IMR-90 (cell line): Measurements from ENCODE around the gene G6PC2. TPM values are rescaled to one million over a fixed set of nuclear protein-coding genes. Genes with fewer than 3 reads are reported as not detected.

Source experiments
- ATAC-seq: fragments of 200-7000 bp; cut with Tn5 transposase; 2 replicates; pipeline ENCODE4 v1.9.1; 2020; ENCODE audit warnings: low read depth, mild to moderate bottlenecking, moderate library complexity
- BruUV-seq: library from RNA; stranded (reverse); fragments of 400-500 nt; replicated peaks from 2 replicates; lab custom pipeline; 2021; lab: Mats Ljungman, UMichigan
- CTCF ChIA-PET: fragments of 300-600 bp; formaldehyde crosslinking; extraction: SDS; loops from one replicate; lab custom pipeline; 2021; ENCODE audit warnings: antibody characterized with exemption; lab: Yijun Ruan, JAX
- POLR2A ChIA-PET: fragments of 300-600 bp; sonication (Branson Sonifier 250); formaldehyde crosslinking; loops from one replicate; lab custom pipeline; 2022; ENCODE audit warnings: antibody characterized with exemption; ENCODE audit not compliant: unreplicated experiment; lab: Charles Lee
- DNase-seq: peaks from one replicate; pipeline ENCODE4 v3.0.0; 2013
- H2AFZ ChIP-seq: replicated peaks from 2 replicates; pipeline ENCODE3; 2013; ENCODE audit warnings: low read length, mild to moderate bottlenecking; ENCODE audit not compliant: poor library complexity
- H2AK5ac ChIP-seq: 2 replicates; pipeline ENCODE4 v1.6.1; 2013; ENCODE audit warnings: low read depth, low read length, inconsistent platforms
- H2AK9ac ChIP-seq: replicated peaks from 2 replicates; pipeline ENCODE3; 2013; ENCODE audit warnings: mild to moderate bottlenecking, low read depth, low read length, moderate library complexity; ENCODE audit not compliant: poor library complexity
- H2BK120ac ChIP-seq: 2 replicates; pipeline ENCODE4 v1.6.1; 2013; ENCODE audit warnings: low read depth, low read length, inconsistent platforms
- H2BK15ac ChIP-seq: 3 replicates; pipeline ENCODE4 v1.6.1; 2013; ENCODE audit warnings: low read depth, low read length, inconsistent platforms
- H2BK20ac ChIP-seq: 2 replicates; pipeline ENCODE4 v1.6.1; 2013; ENCODE audit warnings: low read depth, mild to moderate bottlenecking, inconsistent platforms, low read length, moderate library complexity
- H2BK5ac ChIP-seq: 2 replicates; pipeline ENCODE4 v1.6.1; 2013; ENCODE audit warnings: mild to moderate bottlenecking, low read depth, low read length, inconsistent platforms; ENCODE audit not compliant: poor library complexity, severe bottlenecking
- H3K14ac ChIP-seq: replicated peaks from 2 replicates; pipeline ENCODE4 v1.6.1; 2013; ENCODE audit warnings: low read depth, low read length, inconsistent platforms
- H3K18ac ChIP-seq: 2 replicates; pipeline ENCODE4 v1.6.1; 2013; ENCODE audit warnings: low read depth, low read length, control low read depth
- H3K23ac ChIP-seq: 2 replicates; pipeline ENCODE4 v1.6.1; 2013; ENCODE audit warnings: low read depth, low read length, inconsistent platforms
- H3K27ac ChIP-seq: 2 replicates; pipeline ENCODE4 v1.5.1; 2013; ENCODE audit warnings: mild to moderate bottlenecking, control low read depth, low read length; ENCODE audit not compliant: insufficient read depth
- H3K27me3 ChIP-seq: 2 replicates; pipeline ENCODE4 v1.6.1; 2013; ENCODE audit warnings: low read length; ENCODE audit not compliant: control insufficient read depth, insufficient read depth
- H3K36me3 ChIP-seq: 2 replicates; pipeline ENCODE4 v1.6.1; 2013; ENCODE audit warnings: low read length, mixed read lengths; ENCODE audit not compliant: control insufficient read depth, insufficient read depth
- H3K4ac ChIP-seq: 2 replicates; pipeline ENCODE4 v1.6.1; 2013; ENCODE audit warnings: low read depth, low read length, inconsistent platforms
- H3K4me1 ChIP-seq: 2 replicates; pipeline ENCODE4 v1.6.1; 2013; ENCODE audit warnings: low read length, mixed read lengths; ENCODE audit not compliant: control insufficient read depth, insufficient read depth
- H3K4me2 ChIP-seq: 2 replicates; pipeline ENCODE4 v1.6.1; 2013; ENCODE audit warnings: low read depth, mild to moderate bottlenecking, control low read depth, low read length, moderate library complexity
- H3K4me3 ChIP-seq: 2 replicates; pipeline ENCODE4 v1.5.1; 2013; ENCODE audit warnings: low read depth, mild to moderate bottlenecking, control low read depth, low read length, moderate library complexity; ENCODE audit not compliant: insufficient read depth
- H3K56ac ChIP-seq: 2 replicates; pipeline ENCODE4 v1.6.1; 2013; ENCODE audit warnings: low read length, inconsistent platforms; ENCODE audit not compliant: insufficient read depth; ENCODE audit errors: extremely low read depth
- H3K79me1 ChIP-seq, 2 experiments: 2 replicates each; pipeline ENCODE4 v1.6.1; 2013; ENCODE audit warnings: low read length in 2 of 2, inconsistent platforms in 1 of 2, low read depth in 1 of 2
- H3K9ac ChIP-seq: 2 replicates; pipeline ENCODE4 v1.6.1; 2013; ENCODE audit warnings: low read depth, low read length, control low read depth
- H3K9me1 ChIP-seq: 2 replicates; pipeline ENCODE4 v1.6.1; 2013; ENCODE audit warnings: low read length, inconsistent platforms; ENCODE audit not compliant: insufficient read depth
- H3K9me3 ChIP-seq: 2 replicates; pipeline ENCODE4 v1.6.1; 2013; ENCODE audit warnings: low read length; ENCODE audit not compliant: control insufficient read depth, insufficient read depth
- H4K20me1 ChIP-seq: 2 replicates; pipeline ENCODE4 v1.6.1; 2013; ENCODE audit warnings: low read length, inconsistent platforms; ENCODE audit not compliant: insufficient read depth
- H4K5ac ChIP-seq: 2 replicates; pipeline ENCODE4 v1.6.1; 2013; ENCODE audit warnings: mild to moderate bottlenecking, low read depth, low read length, control low read depth
- H4K8ac ChIP-seq, 2 experiments: 2 replicates each; pipeline ENCODE4 v1.6.1; 2013; ENCODE audit warnings: low read depth in 2 of 2, low read length in 2 of 2, control low read depth in 1 of 2, inconsistent platforms in 1 of 2
- H4K91ac ChIP-seq: 2 replicates; pipeline ENCODE4 v1.6.1; 2013; ENCODE audit warnings: low read depth, low read length, inconsistent platforms; ENCODE audit not compliant: insufficient read depth
- BHLHE40 ChIP-seq: fragments of 150-350 bp; IDR thresholded peaks from 2 replicates; pipeline ENCODE4 v1.6.1; 2016; ENCODE audit warnings: mild to moderate bottlenecking, low read depth, low read length
- CEBPB ChIP-seq: IDR thresholded peaks from 2 replicates; pipeline ENCODE4 v1.6.1; 2012; ENCODE audit warnings: low read depth, low read length, improper control_type of control experiment
- CHD1 ChIP-seq: IDR thresholded peaks from 2 replicates; pipeline ENCODE4 v1.6.1; 2012; ENCODE audit warnings: low read depth, low read length, improper control_type of control experiment
- FOS ChIP-seq: fragments of 150-350 bp; IDR thresholded peaks from 2 replicates; pipeline ENCODE4 v1.6.1; 2016; ENCODE audit warnings: low read depth, low read length
- MAZ ChIP-seq: IDR thresholded peaks from 2 replicates; pipeline ENCODE4 v1.6.1; 2012; ENCODE audit warnings: low read depth, mild to moderate bottlenecking, low read length, improper control_type of control experiment, moderate library complexity, borderline replicate concordance
- MXI1 ChIP-seq: IDR thresholded peaks from 2 replicates; pipeline ENCODE4 v1.6.1; 2012; ENCODE audit warnings: low read depth, mild to moderate bottlenecking, low read length, moderate library complexity, borderline replicate concordance
- NFE2L2 ChIP-seq: fragments of 150-350 bp; IDR thresholded peaks from 2 replicates; pipeline ENCODE4 v1.6.1; 2016; ENCODE audit warnings: low read depth, mild to moderate bottlenecking, low read length
- POLR2A ChIP-seq: IDR thresholded peaks from 2 replicates; pipeline ENCODE4 v1.6.1; 2012; ENCODE audit warnings: mild to moderate bottlenecking, low read depth, low read length
- RAD21 ChIP-seq: IDR thresholded peaks from 2 replicates; pipeline ENCODE4 v1.6.1; 2012; ENCODE audit warnings: low read length, improper control_type of control experiment
- RCOR1 ChIP-seq: IDR thresholded peaks from 2 replicates; pipeline ENCODE4 v1.6.1; 2012; ENCODE audit warnings: mild to moderate bottlenecking, low read length, improper control_type of control experiment; ENCODE audit not compliant: insufficient replicate concordance
- RFX5 ChIP-seq: IDR thresholded peaks from 2 replicates; pipeline ENCODE4 v1.8.0; 2012; ENCODE audit warnings: low read depth, mild to moderate bottlenecking, low read length, moderate library complexity
- SMC3 ChIP-seq: fragments of 150-350 bp; IDR thresholded peaks from 2 replicates; pipeline ENCODE4 v1.6.1; 2016; ENCODE audit warnings: low read depth, mild to moderate bottlenecking, antibody characterized with exemption, low read length, moderate library complexity
- WGBS, 2 experiments: methylation state at CpG; one replicate each; pipeline versions ENCODE4 v1.1.5 to v1.1.7; 2013; ENCODE audit warnings: missing lambda C conversion rate in 2 of 2; ENCODE audit not compliant: insufficient read length in 1 of 2; ENCODE audit errors: extremely low coverage in 2 of 2; 5-methylcytosine and 5-hydroxymethylcytosine counted together
- dilution Hi-C: fragments of 300-500 bp; cut with HindIII; formaldehyde crosslinking; loops from one replicate; pipeline ENCODE4 v1.14.3; 2018; ENCODE audit warnings: low sequenced_read_pairs; ENCODE audit not compliant: unreplicated experiment
- in situ Hi-C: fragments of 300-500 bp; cut with MboI; formaldehyde crosslinking; loops from 3 replicates; pipeline ENCODE4 v1.14.3; 2019; ENCODE audit warnings: low sequenced_read_pairs, inconsistent platforms, mixed read lengths
- intact Hi-C: fragments of 100-400 bp; cut with micrococcal nuclease; formaldehyde crosslinking; loops from 2 replicates; pipeline ENCODE4 v1.10.0; 2022
- polyA plus RNA-seq, 3 experiments: library from polyadenylated mRNA; depleted of rRNA; stranded (reverse); fragments of >200 nt; gene quantifications; 2 replicates each; pipeline ENCODE4 v1.2.3, GENCODE V29; 2012; ENCODE audit warnings: low replicate concordance in 1 of 3
- total RNA-seq: library from RNA; depleted of rRNA; stranded (reverse); fragments of >200 nt; gene quantifications from 2 replicates; pipeline ENCODE4 v1.2.3, GENCODE V29; 2012
- TF ChIP-seq, protein P1 (sequence below): fragments of 150-350 bp; IDR thresholded peaks from 2 replicates; pipeline ENCODE4 v1.6.1; 2017; ENCODE audit warnings: mild to moderate bottlenecking, antibody characterized with exemption, low read length, low read depth
- TF ChIP-seq, protein P2 (sequence below): conservative IDR thresholded peaks from 2 replicates; pipeline ENCODE4 v1.5.1; 2012; ENCODE audit warnings: mild to moderate bottlenecking, low read depth, low read length, improper control_type of control experiment

The G6PC2 gene
- total and polyA plus RNA-seq, 2 of the 4 experiments (the other 2 are of a cell fraction) = not detected

DNA sequence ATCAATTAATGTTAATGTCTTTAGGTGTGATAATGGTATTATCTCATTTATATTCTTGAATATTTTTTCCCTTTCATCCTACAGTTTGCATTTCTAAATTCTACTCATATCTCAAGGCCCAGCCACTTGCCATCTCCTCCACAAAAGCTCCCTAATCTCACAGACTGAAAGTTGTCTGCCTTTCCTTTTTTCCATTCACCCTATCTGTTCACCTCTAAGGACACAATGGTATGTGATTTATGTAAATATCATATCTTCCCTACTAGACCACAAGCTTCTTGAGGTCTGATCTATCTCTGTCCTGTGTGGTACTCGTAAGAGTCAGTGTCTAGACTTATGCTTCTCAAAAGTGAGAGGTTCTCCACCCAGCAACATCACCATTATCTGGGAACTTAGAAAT is 7.0 kb upstream of the G6PC2 start:
- no peak overlapping the region for H3K23ac ChIP-seq
- H4K20me1 ChIP-seq = no peaks in the 10 kb centered on the region
- no TSS peak for BruUV-seq
- DNase-seq (no peak), ATAC-seq (no peak)
- H3K9ac ChIP-seq = no peak overlapping the region
- no peak overlapping the region for H3K27ac ChIP-seq
- no peak overlapping the region for H3K56ac ChIP-seq
- dilution Hi-C loops = no loop called here
- H3K9me3 ChIP-seq = no peaks in the 10 kb centered on the region
- CTCF ChIA-PET = interaction anchor here (0.8 kb wide), 1 partner anchor 14 kb away, joined by 3 read pairs; no protein-coding TSS in a partner anchor
- no peak overlapping the region for H3K14ac ChIP-seq
- no peak overlapping the region for H3K4me3 ChIP-seq
- H2BK5ac ChIP-seq = no peak overlapping the region
- H3K27me3 ChIP-seq = peaks cover 4% of the 10 kb centered on the region; the same call in 1 of the 2 replicates
- no peak overlapping the region for H2AK5ac ChIP-seq
- H2BK120ac ChIP-seq = no peak overlapping the region
- POLR2A ChIA-PET = no interaction called here
- H2AK9ac ChIP-seq = no peak overlapping the region
- H3K4me1 ChIP-seq = no peaks in the 10 kb centered on the region
- H4K91ac ChIP-seq = no peak overlapping the region
- intact Hi-C loops = no loop called here
- no peak overlapping the region for H2AFZ ChIP-seq
- no peak overlapping the region for H3K18ac ChIP-seq
- no peak overlapping the region for H2BK15ac ChIP-seq
- no CpG with 5 or more reads among the region's 1 CpG for WGBS, 2 experiments
- peaks cover 7 to 10% of the 10 kb centered on the region in 2 experiments; a peak in 3 of 4 replicates for H3K79me1 ChIP-seq
- no peaks in the 10 kb centered on the region for H3K36me3 ChIP-seq
- H2BK20ac ChIP-seq = no peak overlapping the region
- H4K8ac ChIP-seq = no peak overlapping the region
- H3K4me2 ChIP-seq = no peak overlapping the region
- no peak overlapping the region for H3K4ac ChIP-seq
- H4K5ac ChIP-seq = no peak overlapping the region
- no peaks in the 10 kb centered on the region for H3K9me1 ChIP-seq
- TF ChIP-seq FOS (no peak), SMC3 (no peak), MAZ (no peak), CEBPB (no peak), MXI1 (no peak), RAD21 (no peak), BHLHE40 (no peak), NFE2L2 (no peak), RCOR1 (no peak), RFX5 (no peak), POLR2A (no peak), CHD1 (no peak)
- TF ChIP-seq, protein P1, sequence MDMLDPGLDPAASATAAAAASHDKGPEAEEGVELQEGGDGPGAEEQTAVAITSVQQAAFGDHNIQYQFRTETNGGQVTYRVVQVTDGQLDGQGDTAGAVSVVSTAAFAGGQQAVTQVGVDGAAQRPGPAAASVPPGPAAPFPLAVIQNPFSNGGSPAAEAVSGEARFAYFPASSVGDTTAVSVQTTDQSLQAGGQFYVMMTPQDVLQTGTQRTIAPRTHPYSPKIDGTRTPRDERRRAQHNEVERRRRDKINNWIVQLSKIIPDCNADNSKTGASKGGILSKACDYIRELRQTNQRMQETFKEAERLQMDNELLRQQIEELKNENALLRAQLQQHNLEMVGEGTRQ = no peak
- TF ChIP-seq, protein P2, sequence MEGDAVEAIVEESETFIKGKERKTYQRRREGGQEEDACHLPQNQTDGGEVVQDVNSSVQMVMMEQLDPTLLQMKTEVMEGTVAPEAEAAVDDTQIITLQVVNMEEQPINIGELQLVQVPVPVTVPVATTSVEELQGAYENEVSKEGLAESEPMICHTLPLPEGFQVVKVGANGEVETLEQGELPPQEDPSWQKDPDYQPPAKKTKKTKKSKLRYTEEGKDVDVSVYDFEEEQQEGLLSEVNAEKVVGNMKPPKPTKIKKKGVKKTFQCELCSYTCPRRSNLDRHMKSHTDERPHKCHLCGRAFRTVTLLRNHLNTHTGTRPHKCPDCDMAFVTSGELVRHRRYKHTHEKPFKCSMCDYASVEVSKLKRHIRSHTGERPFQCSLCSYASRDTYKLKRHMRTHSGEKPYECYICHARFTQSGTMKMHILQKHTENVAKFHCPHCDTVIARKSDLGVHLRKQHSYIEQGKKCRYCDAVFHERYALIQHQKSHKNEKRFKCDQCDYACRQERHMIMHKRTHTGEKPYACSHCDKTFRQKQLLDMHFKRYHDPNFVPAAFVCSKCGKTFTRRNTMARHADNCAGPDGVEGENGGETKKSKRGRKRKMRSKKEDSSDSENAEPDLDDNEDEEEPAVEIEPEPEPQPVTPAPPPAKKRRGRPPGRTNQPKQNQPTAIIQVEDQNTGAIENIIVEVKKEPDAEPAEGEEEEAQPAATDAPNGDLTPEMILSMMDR = no peak
- in situ Hi-C loops = loop anchor here (25.0 kb wide), 1 partner anchor 757 kb away; no protein-coding TSS in a partner anchor
